ENCODE data around the gene SLC44A1. TPM values are rescaled to one million over a fixed set of nuclear protein-coding genes. Genes with fewer than 3 reads are reported as not detected.

The SLC44A1 gene
- total and polyA plus RNA-seq, 2 donors from 2014 or later, result 17.4 to 42.3 TPM

- FAIRE-seq, result no peak
- TF ChIP-seq CTCF (IDR thresholded peaks at IDR 0.05; ENCODE audit: borderline replicate concordance, extremely low read depth, insufficient read depth), result no peak
- no peak overlapping the region for H3K9ac ChIP-seq (ENCODE audit: low read length in 3 of 3)
- no peaks in the 10 kb centered on the region for H3K36me3 ChIP-seq (ENCODE audit: control insufficient read depth in 2 of 3, insufficient read depth in 3 of 3, low read length in 3 of 3)
- peaks cover 0 to 10% (median 6%) of the 10 kb centered on the region in 3 donors for H3K9me3 ChIP-seq (ENCODE audit: control insufficient read depth in 2 of 3, insufficient read depth in 1 of 3, low read length in 3 of 3)
- H3K27ac ChIP-seq (ENCODE audit: low read depth in 2 of 2, low read length in 2 of 2), result no peak overlapping the region
- H3K27me3 ChIP-seq (ENCODE audit: control insufficient read depth, insufficient read depth, low read length), result no peaks in the 10 kb centered on the region
- H3K4me3 ChIP-seq (ENCODE audit: low read length in 3 of 3), result no peak overlapping the region
- H3K4me1 ChIP-seq (ENCODE audit: control insufficient read depth in 2 of 3, insufficient read depth in 2 of 3, low read depth in 1 of 3, low read length in 3 of 3), result no peaks in the 10 kb centered on the region
- intact Hi-C loops (cut with DNase I), result no loop called here
- no peak for DNase-seq
Observed at GRCh38 chr9:105226055-105226454, 18.4 kb upstream of the SLC44A1 start.

DNA sequence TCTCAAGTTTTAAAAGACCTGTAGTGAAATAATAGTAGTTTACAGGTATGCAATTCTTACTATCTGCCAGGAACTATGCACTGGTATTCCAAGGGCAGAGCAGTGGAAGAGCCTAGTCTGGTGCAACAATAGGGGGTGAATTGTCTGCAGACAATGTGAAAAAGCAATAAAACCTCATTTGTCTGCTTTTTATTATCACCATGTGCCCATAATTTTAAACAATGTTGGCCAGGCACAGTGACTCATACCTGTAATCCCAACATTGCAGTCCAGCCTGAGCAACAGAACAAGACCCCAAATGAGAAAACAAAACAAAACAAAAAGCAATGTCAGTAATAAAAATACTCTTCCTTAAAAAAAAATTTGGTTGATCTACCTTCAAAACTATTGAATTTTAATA lies 12.2 kb upstream of the SLC44A1 start:
- no peak for DNase-seq

GRCh38 chr9:105233873-105234272 lies 10.6 kb upstream of the SLC44A1 start:
- TF ChIP-seq CTCF (IDR thresholded peaks at IDR 0.05; ENCODE audit: borderline replicate concordance, extremely low read depth, insufficient read depth), result no peak
- Histone ChIP-seq H3K4me1 (ENCODE audit: control insufficient read depth in 2 of 3, insufficient read depth in 2 of 3, low read depth in 1 of 3, low read length in 3 of 3) (peaks cover 0 to 4% (median 0%) of the 10 kb centered on the region in 3 donors), H3K36me3 (ENCODE audit: control insufficient read depth in 2 of 3, insufficient read depth in 3 of 3, low read length in 3 of 3) (no peaks in the 10 kb centered on the region), H3K9me3 (ENCODE audit: control insufficient read depth in 2 of 3, insufficient read depth in 1 of 3, low read length in 3 of 3) (no peaks in the 10 kb centered on the region), H3K27me3 (ENCODE audit: control insufficient read depth, insufficient read depth, low read length) (no peaks in the 10 kb centered on the region), H3K4me3 (ENCODE audit: low read length in 3 of 3) (no peak overlapping the region), H3K27ac (ENCODE audit: low read depth in 2 of 2, low read length in 2 of 2) (no peak overlapping the region), H3K9ac (ENCODE audit: low read length in 3 of 3) (no peak overlapping the region)
- FAIRE-seq (no peak), DNase-seq (peak in 1 of 5 donors; percentile 24)
- intact Hi-C loops (cut with DNase I), result no loop called here

More for the DNA sequence above, 12.2 kb upstream of the SLC44A1 start:
- FAIRE-seq, result no peak
- H3K36me3 ChIP-seq (ENCODE audit: control insufficient read depth in 2 of 3, insufficient read depth in 3 of 3, low read length in 3 of 3), result no peaks in the 10 kb centered on the region
- peaks cover 0 to 4% (median 0%) of the 10 kb centered on the region in 3 donors for H3K4me1 ChIP-seq (ENCODE audit: control insufficient read depth in 2 of 3, insufficient read depth in 2 of 3, low read depth in 1 of 3, low read length in 3 of 3)
- no peak overlapping the region for H3K27ac ChIP-seq (ENCODE audit: low read depth in 2 of 2, low read length in 2 of 2)
- TF ChIP-seq CTCF (IDR thresholded peaks at IDR 0.05; ENCODE audit: borderline replicate concordance, extremely low read depth, insufficient read depth), result no peak
- H3K4me3 ChIP-seq (ENCODE audit: low read length in 3 of 3), result no peak overlapping the region
- no peaks in the 10 kb centered on the region for H3K27me3 ChIP-seq (ENCODE audit: control insufficient read depth, insufficient read depth, low read length)
- intact Hi-C loops (cut with DNase I), result no loop called here
- no peak overlapping the region for H3K9ac ChIP-seq (ENCODE audit: low read length in 3 of 3)
- H3K9me3 ChIP-seq (ENCODE audit: control insufficient read depth in 2 of 3, insufficient read depth in 1 of 3, low read length in 3 of 3), result no peaks in the 10 kb centered on the region

DNA sequence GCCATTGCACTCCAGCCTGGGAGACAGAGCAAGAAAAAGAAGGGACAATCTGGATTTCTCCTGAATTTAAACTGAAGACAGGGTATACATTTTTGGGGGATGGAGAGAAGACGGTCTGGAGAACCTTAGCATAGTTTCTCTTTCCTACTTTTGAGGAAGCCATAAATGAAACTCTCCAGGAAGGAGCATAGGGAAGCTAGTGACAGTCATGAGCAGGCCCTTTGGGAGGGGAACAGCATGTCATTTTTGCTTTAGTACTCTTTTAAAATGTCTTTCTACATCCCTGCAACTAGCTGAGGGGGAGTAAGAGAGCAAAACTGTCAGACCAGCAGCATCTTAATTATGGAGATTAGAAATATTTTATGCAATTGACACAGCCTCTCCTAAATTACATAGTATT lies 8.2 kb upstream of the SLC44A1 start:
- no peaks in the 10 kb centered on the region for H3K27me3 ChIP-seq (ENCODE audit: control insufficient read depth, insufficient read depth, low read length)
- TF ChIP-seq CTCF (IDR thresholded peaks at IDR 0.05; ENCODE audit: borderline replicate concordance, extremely low read depth, insufficient read depth), result no peak
- no peaks in the 10 kb centered on the region for H3K9me3 ChIP-seq (ENCODE audit: control insufficient read depth in 2 of 3, insufficient read depth in 1 of 3, low read length in 3 of 3)
- no peak for FAIRE-seq
- H3K4me1 ChIP-seq (ENCODE audit: control insufficient read depth in 2 of 3, insufficient read depth in 2 of 3, low read depth in 1 of 3, low read length in 3 of 3), result peaks cover 0 to 4% (median 0%) of the 10 kb centered on the region in 3 donors
- H3K36me3 ChIP-seq (ENCODE audit: control insufficient read depth in 2 of 3, insufficient read depth in 3 of 3, low read length in 3 of 3), result no peaks in the 10 kb centered on the region
- no peak overlapping the region for H3K27ac ChIP-seq (ENCODE audit: low read depth in 2 of 2, low read length in 2 of 2)
- intact Hi-C loops (cut with DNase I), result no loop called here
- no peak for DNase-seq
- no peak overlapping the region for H3K4me3 ChIP-seq (ENCODE audit: low read length in 3 of 3)
- no peak overlapping the region for H3K9ac ChIP-seq (ENCODE audit: low read length in 3 of 3)
